GM18505 (cell line): Measurements from ENCODE around the gene CCDC170.

Experiments
- ATAC-seq: cut with Tn5 transposase; IDR thresholded peaks from one replicate; pipeline ENCODE4 v1.9.1; 2021; ENCODE audit not compliant: unreplicated experiment
- POLR2A ChIP-seq: IDR thresholded peaks from 4 replicates; pipeline ENCODE4 v1.6.1; 2011; ENCODE audit warnings: borderline replicate concordance; ENCODE audit not compliant: insufficient read depth, insufficient read length; ENCODE audit errors: extremely low read depth

Gene CCDC170

DNA sequence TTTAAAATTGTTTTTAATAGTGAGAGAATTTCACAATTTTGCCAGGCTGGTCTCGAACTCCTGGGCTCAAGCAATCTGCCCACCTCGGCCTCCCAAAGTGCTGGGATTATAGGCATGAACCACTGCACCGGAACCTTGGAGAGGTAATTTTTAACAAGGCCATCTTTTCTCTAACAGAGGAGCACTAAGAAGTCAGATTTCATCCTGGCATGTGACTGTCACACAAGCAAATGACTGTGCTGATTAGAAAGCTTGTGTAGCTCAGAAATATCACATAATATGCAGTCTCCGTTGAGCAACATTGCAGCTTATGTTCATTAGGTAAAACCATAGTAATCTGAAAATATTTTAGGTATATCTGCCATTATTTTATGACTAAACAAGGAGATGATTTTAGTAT is 156.0 kb downstream of the CCDC170 start:
- no peak for TF ChIP-seq POLR2A
- no peak for ATAC-seq

DNA sequence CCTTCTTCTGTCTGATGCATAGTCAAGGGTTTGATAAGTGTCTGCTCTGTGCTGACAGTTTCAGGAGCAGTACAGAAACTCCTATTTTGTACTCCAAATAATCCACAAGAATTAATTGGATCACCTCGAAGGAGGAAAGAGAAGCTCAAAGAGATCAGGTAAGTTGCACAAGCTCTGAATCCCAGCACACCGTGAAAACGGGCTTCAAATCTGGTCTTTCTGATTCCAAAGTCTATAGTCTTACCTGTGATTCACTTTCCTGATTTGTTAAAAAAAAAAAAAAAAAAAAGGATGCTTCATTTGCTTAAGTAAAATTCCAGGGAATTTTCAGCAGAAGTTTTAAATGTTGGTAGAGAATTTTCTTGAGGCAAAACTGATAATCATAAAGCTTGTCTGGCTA is 157.8 kb downstream of the CCDC170 start:
- no peak for ATAC-seq
- no peak for TF ChIP-seq POLR2A

DNA sequence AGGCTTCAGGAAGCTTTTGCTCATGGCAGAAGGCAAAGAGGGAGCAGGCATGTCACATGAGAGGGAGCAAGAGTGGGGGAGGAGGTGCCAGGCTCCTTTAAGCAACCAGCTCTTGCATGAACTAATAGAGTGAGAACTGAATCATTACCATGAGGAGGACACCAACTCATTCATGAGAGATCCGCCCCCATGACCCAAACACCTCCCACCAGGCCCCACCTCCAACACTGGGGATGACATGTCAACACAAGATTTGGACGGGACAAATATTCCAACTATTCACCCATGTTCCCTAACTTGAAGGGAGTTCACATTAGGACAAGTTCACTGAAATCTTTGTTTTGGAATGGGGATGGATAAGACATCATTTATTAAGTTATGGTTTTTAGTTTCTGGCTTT is 158.5 kb downstream of the CCDC170 start:
- ATAC-seq = no peak
- no peak for TF ChIP-seq POLR2A

DNA sequence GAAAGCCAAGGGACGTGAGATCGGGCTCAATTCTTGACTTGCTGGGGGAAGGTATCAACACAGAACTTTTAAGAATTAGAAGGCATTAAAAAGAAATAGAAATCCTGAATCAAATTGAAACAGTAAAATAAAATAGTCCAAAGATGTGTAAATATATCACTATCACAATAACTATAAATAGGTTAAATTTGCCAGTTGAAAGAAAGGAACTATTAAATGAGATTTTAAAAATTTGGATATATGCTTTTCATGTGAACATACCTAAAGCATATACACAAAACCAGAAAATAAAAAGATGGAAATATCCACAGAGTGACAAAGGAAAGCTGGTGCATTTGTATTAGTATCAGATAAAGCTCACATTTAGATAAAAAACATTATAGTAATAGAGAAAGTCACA is 161.3 kb downstream of the CCDC170 start:
- ATAC-seq = no peak
- TF ChIP-seq POLR2A = no peak

DNA sequence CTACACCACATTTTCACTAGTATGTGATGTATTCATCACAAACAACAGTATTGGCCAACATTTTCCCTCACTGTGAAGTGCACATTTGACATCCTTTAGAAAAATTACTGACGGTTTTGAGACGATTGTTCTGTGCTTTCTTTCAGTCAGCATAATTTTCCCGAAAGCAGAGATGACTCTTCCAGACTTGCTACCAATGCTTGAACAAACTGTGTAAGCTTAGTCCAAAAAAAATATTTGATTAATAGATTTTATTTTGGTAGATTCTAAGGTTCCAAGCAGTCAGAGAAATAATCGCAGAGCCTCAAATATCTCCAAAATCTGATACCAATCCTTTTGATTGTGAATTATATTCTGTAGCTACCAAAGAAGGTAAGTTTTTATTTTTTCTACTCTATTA is 162.6 kb downstream of the CCDC170 start:
- ATAC-seq = no peak

DNA sequence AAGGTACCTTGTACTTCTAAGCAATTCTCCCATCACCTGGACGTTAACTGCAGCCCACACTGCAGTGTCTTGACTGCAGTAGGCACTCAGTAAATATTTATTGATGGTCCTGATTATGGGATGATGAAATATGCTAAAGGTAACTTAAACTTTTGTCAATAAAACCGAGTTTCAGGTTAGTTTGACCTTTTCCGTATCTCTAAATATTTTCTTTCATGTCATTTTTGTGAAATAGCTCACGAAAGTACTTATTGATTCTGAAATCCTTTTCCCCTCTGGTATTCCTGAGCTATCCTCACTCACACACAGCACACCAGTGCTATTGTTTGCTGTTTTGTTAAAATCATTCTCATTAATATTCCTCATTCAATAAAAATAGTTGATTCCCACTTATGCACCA is 164.3 kb downstream of the CCDC170 start:
- no peak for ATAC-seq
- no peak for TF ChIP-seq POLR2A

More for the DNA sequence above, 162.6 kb downstream of the CCDC170 start:
- no peak for TF ChIP-seq POLR2A

DNA sequence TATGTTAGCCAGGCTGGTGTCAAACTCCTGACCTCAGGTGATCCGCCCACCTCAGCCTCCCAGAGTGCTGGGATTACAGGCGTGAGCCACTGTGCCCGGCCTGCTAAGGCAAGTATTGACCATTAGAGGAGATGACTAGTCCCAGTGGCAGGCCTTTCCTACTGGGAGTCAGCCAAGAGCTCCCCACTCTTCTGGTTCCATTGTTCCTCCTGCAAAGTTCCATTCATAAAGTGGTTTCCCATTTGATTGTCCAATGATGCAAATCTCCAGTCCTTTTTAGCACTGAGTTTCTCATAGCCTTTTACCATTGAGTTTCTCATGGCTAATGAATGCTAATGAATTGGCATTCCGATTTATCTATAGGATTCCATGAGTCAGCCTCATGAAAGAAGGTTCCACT is 165.4 kb downstream of the CCDC170 start:
- no peak for TF ChIP-seq POLR2A
- no peak for ATAC-seq

DNA sequence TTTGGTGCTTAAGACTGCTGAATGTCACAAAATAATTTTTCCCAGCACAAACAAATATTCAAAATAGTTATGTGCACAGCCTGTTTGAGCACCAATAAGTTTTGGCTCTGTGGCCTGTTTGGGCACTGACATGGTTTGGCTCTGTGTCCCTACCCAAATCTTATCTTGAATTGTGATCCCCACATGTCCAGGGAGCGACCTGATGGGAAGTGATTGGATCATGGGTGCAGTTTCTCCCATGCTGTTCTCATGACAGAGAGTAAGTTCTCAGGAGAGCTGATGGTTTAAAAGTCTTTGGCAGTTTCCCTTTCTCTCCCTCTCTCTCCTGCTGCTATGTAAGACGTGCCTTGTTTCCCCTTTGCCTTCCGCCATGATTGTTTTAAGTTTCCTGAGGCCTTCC is 167.7 kb downstream of the CCDC170 start:
- no peak for ATAC-seq
- TF ChIP-seq POLR2A = no peak

DNA sequence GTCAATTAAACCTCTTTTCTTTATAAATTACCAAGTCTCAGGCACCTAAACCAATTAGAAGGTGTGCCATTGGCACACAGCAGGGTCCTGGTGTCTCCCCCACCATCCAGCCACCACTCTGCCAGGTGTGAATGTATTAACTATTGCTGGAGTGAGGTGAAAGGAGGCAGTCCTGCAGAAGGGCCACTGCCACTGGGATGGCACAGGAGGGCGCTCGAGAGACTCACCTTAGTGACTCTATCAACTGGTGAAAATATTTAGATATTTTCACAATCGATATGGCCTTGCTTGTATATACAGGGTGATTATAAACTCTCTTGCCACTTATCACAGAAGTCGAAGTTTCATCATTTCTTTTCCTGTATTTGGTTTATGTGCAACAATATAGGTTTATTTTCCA is 168.1 kb downstream of the CCDC170 start:
- ATAC-seq = no peak
- TF ChIP-seq POLR2A = no peak

DNA sequence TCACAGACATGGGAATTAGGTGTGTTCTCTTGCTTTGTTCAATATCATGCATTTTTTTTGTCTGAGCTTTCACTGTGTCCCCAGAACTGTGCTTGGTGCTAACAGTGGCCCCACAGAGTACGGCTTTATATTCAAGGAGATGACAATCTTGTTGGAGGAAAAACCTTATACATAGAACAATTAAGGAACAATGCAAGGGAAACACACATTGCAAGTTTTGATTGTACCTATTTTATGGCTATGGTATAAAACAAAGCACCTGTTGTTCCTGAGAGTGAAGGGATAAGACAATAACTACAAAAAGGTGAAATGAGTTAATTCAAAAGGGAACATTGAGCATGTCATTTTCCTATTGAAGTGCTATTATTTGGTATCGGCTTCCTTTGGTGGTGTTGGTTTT is 169.7 kb downstream of the CCDC170 start:
- no peak for ATAC-seq
- TF ChIP-seq POLR2A = no peak

DNA sequence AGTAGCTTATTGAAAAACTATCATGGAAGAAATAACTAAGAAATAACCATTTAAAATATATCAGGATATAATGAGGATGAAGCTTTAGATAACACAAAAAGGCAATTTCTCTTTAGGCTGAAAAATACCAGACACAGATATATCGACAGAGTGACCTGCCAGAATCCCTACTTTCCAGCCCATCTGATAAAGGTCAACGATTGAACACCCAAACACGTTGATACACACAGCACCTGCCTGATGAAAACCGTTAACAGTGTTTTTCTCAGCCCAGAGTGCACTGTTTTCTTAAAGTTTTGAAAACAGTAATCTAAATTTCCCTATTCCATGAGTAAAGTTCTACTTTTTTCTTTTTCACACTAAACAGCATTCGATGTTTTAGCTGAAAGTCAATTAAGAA is 170.6 kb downstream of the CCDC170 start:
- TF ChIP-seq POLR2A = no peak
- no peak for ATAC-seq

DNA sequence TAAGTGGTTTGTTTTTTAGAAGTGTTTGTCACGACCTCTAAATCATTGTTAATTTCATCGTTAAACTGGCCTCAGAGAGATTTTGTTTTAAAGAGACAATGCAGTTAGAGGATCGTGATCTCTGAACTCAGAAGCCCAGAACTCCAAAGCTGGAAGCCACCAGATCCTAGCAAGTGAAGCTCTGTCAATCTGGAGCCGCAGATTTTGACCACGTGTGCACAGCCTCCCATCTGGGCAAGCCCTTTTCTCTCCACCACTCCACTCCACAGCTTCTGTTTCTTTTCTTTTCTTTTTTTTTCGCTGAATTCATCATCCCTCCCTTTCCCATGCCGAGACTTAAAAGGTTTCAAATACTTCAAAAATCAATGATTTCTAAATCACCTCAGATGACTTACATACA is 171.5 kb downstream of the CCDC170 start:
- ATAC-seq = no peak

DNA sequence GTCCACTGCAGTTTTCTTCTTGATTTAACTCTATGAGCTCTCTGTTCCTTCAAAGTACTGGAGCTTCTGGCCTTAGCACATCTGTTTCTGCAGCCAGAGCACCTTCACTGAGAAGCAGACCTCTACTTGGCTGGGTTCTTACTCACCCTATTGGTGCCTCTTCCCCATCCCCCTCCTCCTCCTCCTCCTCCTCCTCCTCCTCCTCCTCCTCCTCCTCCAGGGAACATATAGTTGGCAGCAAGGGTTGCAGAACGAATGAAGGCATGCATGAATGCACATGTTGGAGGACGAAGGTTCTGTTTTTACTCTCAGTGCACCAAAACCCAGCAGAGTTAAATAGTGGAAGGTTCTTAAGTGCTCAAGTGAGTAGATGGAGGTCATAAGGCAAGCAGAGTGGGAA is 172.7 kb downstream of the CCDC170 start:
- ATAC-seq = no peak
- no peak for TF ChIP-seq POLR2A

More for the DNA sequence above, 171.5 kb downstream of the CCDC170 start:
- no peak for TF ChIP-seq POLR2A

DNA sequence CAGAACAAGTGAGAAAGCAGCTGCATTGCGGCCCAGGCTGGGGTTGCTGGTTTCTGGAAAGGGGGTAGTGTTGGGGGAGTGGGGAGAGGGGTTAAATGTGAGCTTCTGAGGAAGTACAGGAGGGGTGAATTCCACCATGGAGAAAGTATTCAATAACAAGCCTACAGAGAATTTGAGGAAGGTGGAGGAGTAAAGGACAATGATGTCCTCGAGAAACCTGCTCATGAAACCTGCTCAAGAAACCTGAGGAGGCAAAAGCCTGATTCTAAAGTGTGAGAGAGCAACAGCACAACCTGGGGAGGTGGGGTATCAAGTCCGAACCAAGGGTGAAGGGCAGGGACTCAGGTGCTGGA is 175.4 kb downstream of the CCDC170 start:
- no peak for TF ChIP-seq POLR2A
- no peak for ATAC-seq

DNA sequence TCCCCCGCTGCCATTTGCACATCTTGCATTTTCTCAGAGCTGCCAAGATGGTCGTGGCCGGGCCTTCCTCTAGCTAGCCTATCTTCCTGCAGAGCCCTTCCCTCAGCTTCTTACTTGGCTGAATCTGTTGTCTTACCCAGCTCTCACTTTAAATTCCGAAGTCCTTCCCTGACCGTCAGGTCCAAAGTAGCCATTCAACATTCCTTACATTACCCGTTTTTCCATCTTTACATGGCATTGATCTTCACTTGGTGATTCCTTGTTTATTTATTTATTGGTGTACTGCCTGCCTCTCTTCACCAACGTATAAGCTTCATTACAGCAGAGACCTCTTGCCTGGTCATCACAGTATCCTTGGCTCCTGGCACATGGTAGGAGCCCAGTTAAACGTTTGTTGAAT is 176.3 kb downstream of the CCDC170 start:
- no peak for TF ChIP-seq POLR2A
- no peak for ATAC-seq
